CD4-positive, alpha-beta T cell treated with Interleukin-12 subunit alpha and Interleukin-12 subunit beta, for 1 hour (primary cell): Measurements from ENCODE around the gene MLLT11.
A peak's percentile ranks its signal among the peaks of the same experiment; 100 is the strongest.
"Not testable (repeated sequence)": the region's sequence is repeated elsewhere in the genome, so short reads cannot be mapped to it uniquely, and the experiment has no call there.

Experiments
- DNase-seq: peaks from one replicate; pipeline ENCODE4 v3.0.0-alpha.2; 2020

MLLT11 gene

GRCh38 chr1:151058692-151059091 is 1.5 kb upstream of the MLLT11 start:
- DNase-seq = no peak

- peak; percentile 89 for DNase-seq
These were observed 839 bp upstream of the MLLT11 start, which contains the start of gene CDC42SE1 for GRCh38 chr1:151059109-151060006. CDC42SE1 (minus strand) TSS chr1:151059622; CDS start chr1:151055730, 3,892 bp downstream.

GRCh38 chr1:151060657-151061421 is 642 bp downstream of the MLLT11 start:
- no peak for DNase-seq

- no peak for DNase-seq
These were observed 1.5 kb downstream of the MLLT11 start for GRCh38 chr1:151061704-151062103.

DNA sequence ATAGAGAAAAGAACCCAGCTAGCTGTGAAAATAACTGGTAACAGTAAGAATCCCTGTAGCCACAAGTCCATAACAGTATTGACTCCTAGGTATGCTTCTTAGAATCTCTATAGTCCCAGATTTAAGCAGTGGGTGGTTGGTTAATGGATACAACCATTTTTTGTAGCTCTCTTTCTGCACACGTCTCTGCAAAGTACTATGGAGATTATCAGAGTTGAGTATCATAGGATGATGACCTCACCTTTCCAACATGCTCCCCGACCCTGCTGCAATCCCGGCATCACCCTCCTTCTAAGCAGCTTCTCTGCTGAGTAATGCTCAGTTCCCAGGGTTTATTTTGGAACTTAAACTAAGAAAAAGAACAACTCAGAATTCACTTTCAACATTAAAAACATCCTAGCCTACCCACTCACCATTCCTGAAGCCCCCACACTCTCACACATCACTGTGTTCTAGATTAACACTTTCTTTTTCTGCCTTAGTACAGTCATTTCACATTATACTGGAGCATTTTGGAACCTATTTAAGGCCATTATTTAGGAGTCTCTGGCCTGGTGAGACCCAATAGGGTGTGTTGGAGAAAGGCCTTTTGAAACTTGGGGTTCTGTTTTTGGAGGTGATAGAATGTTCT is 2.7 kb downstream of the MLLT11 start:
- DNase-seq = no peak

DNA sequence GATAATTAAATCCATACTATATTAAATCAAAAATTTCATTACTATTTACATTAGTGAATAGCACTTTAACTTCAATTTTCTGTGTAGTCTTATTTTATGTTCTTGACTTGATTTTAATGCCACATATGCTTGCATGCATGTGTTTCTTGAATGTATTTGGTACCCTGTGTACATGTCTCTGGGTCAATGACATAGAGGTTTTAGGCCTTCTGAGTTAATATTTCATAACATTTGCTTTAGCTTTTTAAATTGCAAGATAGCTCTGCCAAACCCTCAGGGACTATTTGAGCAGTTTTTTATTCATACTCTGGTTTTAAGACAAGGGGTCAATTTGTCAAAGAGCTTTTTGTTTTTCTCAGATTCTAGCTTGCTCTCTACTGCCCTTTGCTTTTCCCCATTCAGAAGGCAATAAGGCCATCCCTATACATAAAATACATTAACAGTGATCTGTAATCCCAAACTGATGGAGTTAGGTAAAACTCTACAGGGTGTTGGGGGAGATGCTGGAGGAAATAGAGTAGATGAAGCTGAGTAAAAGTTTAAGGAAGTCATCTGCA is 5.0 kb downstream of the MLLT11 start:
- no peak for DNase-seq

- DNase-seq = no peak
These were observed 7.0 kb downstream of the MLLT11 start for GRCh38 chr1:151067185-151067584.

DNA sequence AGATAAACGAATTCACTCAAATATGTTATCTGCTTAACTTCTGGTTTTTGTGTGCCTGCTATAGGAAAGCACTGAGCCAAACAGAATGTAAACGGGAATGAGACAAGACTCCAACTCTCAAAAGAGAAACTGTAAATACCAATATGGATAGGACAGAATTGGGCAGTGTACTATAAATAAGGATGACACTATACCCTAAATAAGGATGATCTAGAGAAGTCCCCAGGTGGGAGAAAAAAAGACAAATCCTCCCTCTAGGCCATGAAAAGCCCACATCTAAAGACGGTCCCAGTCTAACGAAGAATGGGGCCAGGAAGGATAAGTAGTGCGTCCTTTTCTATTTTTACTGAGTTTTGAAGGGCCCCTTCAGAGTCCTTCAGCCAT is 8.9 kb downstream of the MLLT11 start:
- DNase-seq = no peak

- DNase-seq = peak; percentile 89
These were observed 10.5 kb downstream of the MLLT11 start, which contains the start of gene GABPB2 for GRCh38 chr1:151070474-151071276. GABPB2 (plus strand) TSS chr1:151070761; CDS start chr1:151088190, 17,429 bp downstream.

DNA sequence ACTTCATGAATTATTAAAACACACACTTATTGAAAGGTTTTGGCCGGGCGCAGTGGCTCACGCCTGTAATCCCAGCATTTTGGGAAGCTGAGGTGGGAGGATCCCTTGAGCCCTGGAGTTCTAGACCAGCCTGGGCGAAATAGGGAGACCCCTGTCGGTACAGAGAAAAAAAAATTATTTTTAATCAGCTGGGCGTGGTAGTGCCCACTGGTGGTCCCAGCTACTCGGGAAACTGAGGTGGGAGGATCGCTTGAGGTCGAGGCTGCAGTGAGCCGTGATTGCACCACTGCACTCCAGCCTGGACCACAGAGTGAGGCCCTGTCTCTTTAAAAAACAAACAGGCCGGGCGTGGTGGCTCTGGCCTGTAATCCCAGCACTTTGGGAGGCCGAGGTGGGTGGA is 12.0 kb downstream of the MLLT11 start:
- DNase-seq = no peak

DNA sequence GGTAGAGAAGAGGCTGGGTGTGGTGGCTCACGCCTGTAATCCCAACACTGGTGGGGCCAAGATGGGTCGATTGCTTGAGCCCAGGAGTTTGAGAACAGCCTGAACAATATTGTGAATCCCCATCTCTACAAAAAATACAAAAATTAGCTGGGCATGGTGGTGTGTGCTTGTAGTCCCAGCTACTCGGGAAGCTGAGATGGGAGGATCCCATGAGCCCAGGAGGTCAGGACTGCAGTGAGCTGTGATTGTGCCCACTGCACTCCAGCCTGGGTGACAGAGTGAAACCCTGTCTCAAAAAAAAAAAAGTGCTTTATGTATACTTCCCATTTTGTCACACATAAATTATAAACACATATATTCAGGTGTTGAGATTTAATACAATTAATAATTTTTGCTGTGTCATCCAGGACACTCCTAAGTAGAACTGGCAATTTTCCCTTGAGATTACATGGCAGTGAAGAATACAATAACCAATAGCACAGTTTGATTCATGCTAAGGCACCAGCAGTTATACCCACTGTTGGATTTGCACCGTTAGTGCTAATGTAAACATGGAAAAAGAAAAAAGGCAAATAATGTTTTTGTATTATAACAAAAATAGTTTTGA is 25.9 kb downstream of the MLLT11 start:
- no peak for DNase-seq

- not testable (repeated sequence) for DNase-seq
These were observed 37.2 kb downstream of the MLLT11 start for GRCh38 chr1:151097426-151097825.

DNA sequence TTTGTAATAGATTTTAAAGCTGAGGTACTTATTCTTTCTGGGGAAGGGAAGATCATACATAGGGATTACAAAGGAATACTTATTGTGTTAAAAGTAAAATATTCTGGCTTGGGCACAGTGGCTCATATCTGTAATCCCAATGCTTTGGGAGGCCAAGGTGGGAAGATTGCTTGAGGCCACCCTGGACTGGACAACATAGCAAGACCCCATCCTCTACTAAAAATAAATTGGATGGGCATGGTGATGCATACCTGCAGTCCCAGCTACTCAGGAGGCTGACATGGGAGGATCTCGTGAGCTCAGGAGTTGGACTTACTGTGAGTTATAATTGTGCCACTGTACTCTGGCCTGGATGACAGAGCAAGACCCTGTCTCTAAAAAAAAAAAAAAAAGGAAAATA is 37.9 kb downstream of the MLLT11 start:
- no peak for DNase-seq

DNA sequence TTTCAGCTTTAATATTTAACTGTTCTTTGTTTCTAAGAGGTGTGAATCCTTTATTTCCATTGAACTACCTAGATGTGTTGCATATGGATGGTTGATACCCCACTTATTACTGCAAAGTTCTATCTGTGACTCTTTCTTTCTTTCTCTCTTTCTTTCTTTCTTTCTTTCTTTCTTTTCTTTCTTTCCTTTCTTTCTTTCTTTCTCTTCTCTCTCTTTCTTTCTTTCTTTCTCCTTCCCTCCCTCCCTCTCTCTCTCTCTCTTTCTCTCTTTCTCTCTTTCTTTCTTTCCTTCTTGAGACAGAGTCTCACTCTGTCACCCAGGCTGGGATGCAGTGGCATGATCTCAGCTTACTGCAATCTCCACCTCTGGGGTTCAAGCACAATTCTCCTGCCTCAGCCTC is 44.4 kb downstream of the MLLT11 start:
- DNase-seq = no peak

- DNase-seq = no peak
These were observed 46.7 kb downstream of the MLLT11 start for GRCh38 chr1:151106894-151107293.

DNA sequence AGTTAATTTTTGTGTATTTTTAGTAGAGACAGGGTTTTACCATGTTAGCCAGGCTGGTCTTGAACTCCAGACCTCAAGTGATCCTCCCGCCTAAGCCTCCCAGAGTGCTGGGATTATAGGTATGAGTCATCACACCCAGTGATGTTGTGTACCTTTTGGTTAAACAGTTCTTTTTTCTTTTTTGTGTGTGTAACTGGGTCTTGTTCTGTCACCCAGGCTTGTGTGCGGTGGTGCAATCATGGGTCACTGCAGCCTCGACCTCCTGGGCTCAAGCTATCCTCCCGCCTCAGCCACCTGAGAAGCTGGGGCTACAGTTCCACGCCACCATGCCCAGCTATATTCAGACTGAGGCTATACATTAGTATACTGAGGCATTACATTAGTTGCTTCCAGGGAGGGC is 48.1 kb downstream of the MLLT11 start:
- no peak for DNase-seq

DNA sequence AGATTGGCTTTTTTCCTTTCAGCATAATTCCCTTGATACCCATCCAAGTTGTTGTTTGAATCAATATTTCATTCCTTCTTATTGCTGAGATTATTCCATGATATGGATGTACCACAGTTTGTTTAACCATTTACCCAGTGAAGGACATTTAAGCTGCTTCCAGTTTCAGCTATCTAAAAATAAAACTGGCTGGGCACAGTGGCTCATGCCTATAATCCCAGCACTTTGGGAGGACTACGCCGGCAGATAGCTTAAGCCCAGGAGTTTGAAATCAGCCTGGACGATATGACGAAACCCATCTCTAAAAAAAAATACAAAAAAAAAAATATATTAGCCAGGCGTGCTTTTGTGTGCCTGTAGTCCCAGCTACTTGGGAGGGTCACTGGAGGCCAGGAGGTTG is 53.7 kb downstream of the MLLT11 start:
- DNase-seq = no peak
